ENCODE data around the gene SORBS2. TPM values are rescaled to one million over a fixed set of nuclear protein-coding genes. Genes with fewer than 3 reads are reported as not detected.
A peak's percentile ranks its signal among the peaks of the same experiment; 100 is the strongest.

SORBS2 gene
- total and polyA plus RNA-seq, 4 donors, result 11.2 to 70.4 (median 26.4) TPM

- ATAC-seq (ENCODE audit: insufficient read depth, low FRiP score), result no peak
These were observed 47.1 kb downstream of the SORBS2 start for GRCh38 chr4:185764876-185765275.

DNA sequence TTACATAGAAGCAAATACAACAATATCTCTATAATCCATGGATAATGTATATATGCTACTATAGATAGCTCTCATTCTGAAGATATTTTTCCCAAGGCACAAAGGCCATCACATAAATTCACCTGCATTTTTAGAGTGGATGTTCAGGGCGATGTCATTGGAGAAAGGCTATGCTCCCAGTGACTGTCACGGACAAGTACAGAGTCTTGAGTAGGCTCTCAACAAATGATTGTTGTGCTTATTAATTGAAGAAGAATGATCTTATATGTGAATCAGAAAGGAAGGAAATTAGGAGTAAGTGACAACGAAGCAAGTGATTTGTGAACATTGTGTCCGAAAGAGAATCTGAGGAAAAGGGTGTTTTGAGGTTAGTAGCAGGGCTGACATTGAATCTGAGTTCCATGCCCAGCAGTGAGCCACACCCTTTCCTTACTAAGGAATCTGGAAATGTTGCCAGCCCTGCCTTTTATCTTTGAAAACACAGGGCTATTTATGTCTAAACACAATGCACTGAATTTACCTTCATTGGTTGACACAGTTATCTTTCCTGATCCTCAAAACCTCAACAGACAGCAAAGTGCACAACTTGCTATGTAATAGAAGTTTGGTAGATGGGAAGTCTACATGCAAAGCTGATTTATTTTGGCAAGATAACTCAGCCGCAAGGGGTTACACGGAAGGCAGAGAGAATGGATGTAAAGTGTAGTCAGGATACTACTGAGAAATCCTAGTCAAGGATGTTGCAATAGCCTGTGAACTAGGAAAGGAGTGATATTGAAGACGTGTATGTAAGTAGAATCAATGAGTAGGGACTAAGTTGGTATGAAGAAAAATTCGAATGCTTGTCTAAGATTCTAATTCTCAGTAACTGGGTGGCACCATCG is 50.4 kb downstream of the SORBS2 start:
- H3K36me3 ChIP-seq (ENCODE audit: control insufficient read depth in 4 of 4, insufficient read depth in 4 of 4, low read length in 4 of 4), result peaks cover 0 to 3% (median 0%) of the 10 kb centered on the region in 4 donors
- H3K4me3 ChIP-seq, result no peak overlapping the region
- ATAC-seq (ENCODE audit: insufficient read depth, low FRiP score) (no peak), DNase-seq (peak in 1 of 3 donors; percentile 12)
- peaks cover 0 to 7% (median 0%) of the 10 kb centered on the region in 3 donors for H3K27me3 ChIP-seq (ENCODE audit: control insufficient read depth in 3 of 3, insufficient read depth in 3 of 3, low read length in 2 of 3)
- H3K27ac ChIP-seq (ENCODE audit: low read depth in 1 of 2, low read length in 1 of 2), result peak overlapping the region in 1 of 2 donors; percentile 77
- TF ChIP-seq, protein P1, sequence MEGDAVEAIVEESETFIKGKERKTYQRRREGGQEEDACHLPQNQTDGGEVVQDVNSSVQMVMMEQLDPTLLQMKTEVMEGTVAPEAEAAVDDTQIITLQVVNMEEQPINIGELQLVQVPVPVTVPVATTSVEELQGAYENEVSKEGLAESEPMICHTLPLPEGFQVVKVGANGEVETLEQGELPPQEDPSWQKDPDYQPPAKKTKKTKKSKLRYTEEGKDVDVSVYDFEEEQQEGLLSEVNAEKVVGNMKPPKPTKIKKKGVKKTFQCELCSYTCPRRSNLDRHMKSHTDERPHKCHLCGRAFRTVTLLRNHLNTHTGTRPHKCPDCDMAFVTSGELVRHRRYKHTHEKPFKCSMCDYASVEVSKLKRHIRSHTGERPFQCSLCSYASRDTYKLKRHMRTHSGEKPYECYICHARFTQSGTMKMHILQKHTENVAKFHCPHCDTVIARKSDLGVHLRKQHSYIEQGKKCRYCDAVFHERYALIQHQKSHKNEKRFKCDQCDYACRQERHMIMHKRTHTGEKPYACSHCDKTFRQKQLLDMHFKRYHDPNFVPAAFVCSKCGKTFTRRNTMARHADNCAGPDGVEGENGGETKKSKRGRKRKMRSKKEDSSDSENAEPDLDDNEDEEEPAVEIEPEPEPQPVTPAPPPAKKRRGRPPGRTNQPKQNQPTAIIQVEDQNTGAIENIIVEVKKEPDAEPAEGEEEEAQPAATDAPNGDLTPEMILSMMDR (IDR thresholded peaks at IDR 0.05; ENCODE audit: control extremely low read depth, extremely low read depth), result no peak
- H3K4me1 ChIP-seq (ENCODE audit: control insufficient read depth in 5 of 5, insufficient read depth in 5 of 5, low read length in 5 of 5), result peaks cover 0 to 21% (median 0%) of the 10 kb centered on the region in 5 donors
- WGBS, 2 donors, result 64 to 77% methylated on average over 9 of the region's 9 CpGs
- no peaks in the 10 kb centered on the region for H3K9me3 ChIP-seq (ENCODE audit: control insufficient read depth in 4 of 4, insufficient read depth in 3 of 4, low read length in 3 of 4)
- H3K9ac ChIP-seq (ENCODE audit: insufficient read depth in 1 of 2, low read length in 2 of 2), result no peak overlapping the region

More at GRCh38 chr4:185764876-185765275, 47.1 kb downstream of the SORBS2 start:
- Histone ChIP-seq H3K4me1 (ENCODE audit: control insufficient read depth in 5 of 5, insufficient read depth in 5 of 5, low read length in 5 of 5) (peaks cover 0 to 17% (median 0%) of the 10 kb centered on the region in 5 donors), H3K4me3 (no peak overlapping the region), H3K27ac (ENCODE audit: low read depth in 1 of 2, low read length in 1 of 2) (no peak overlapping the region), H3K36me3 (ENCODE audit: control insufficient read depth in 4 of 4, insufficient read depth in 4 of 4, low read length in 4 of 4) (no peaks in the 10 kb centered on the region), H3K9ac (ENCODE audit: insufficient read depth in 1 of 2, low read length in 2 of 2) (no peak overlapping the region), H3K9me3 (ENCODE audit: control insufficient read depth in 4 of 4, insufficient read depth in 3 of 4, low read length in 3 of 4) (no peaks in the 10 kb centered on the region), H3K27me3 (ENCODE audit: control insufficient read depth in 3 of 3, insufficient read depth in 3 of 3, low read length in 2 of 3) (peaks cover 0 to 7% (median 0%) of the 10 kb centered on the region in 3 donors)
- TF ChIP-seq, protein P1 (IDR thresholded peaks at IDR 0.05; ENCODE audit: control extremely low read depth, extremely low read depth), result no peak
- DNase-seq, result no peak

- peaks cover 0 to 3% (median 0%) of the 10 kb centered on the region in 4 donors for H3K36me3 ChIP-seq (ENCODE audit: control insufficient read depth in 4 of 4, insufficient read depth in 4 of 4, low read length in 4 of 4)
- no peak overlapping the region for H3K9ac ChIP-seq (ENCODE audit: insufficient read depth in 1 of 2, low read length in 2 of 2)
- H3K4me1 ChIP-seq (ENCODE audit: control insufficient read depth in 5 of 5, insufficient read depth in 5 of 5, low read length in 5 of 5), result peaks cover 5 to 28% (median 11%) of the 10 kb centered on the region in 5 donors
- ATAC-seq (ENCODE audit: insufficient read depth, low FRiP score), result no peak
- WGBS, 2 donors, result 94 to 97% methylated on average over 2 of the region's 2 CpGs
- H3K9me3 ChIP-seq (ENCODE audit: control insufficient read depth in 4 of 4, insufficient read depth in 3 of 4, low read length in 3 of 4), result no peaks in the 10 kb centered on the region
- TF ChIP-seq, protein P1 (IDR thresholded peaks at IDR 0.05; ENCODE audit: control extremely low read depth, extremely low read depth), result no peak
- H3K4me3 ChIP-seq, result no peak overlapping the region
- H3K27ac ChIP-seq (ENCODE audit: low read depth in 1 of 2, low read length in 1 of 2), result peak overlapping the region in 1 of 2 donors; percentile 70
- no peak for DNase-seq
- H3K27me3 ChIP-seq (ENCODE audit: control insufficient read depth in 3 of 3, insufficient read depth in 3 of 3, low read length in 2 of 3), result peaks cover 0 to 4% (median 0%) of the 10 kb centered on the region in 3 donors
These were observed 53.2 kb downstream of the SORBS2 start for GRCh38 chr4:185758807-185759206.
